SH-SY5Y (cell line): ENCODE data around the gene NAV2.

Experiments used
- GATA2 ChIP-seq: IDR thresholded peaks from 2 replicates; pipeline ENCODE4 v1.6.1; 2011; ENCODE audit warnings: mild to moderate bottlenecking, low read depth, low read length
- GATA3 ChIP-seq: IDR thresholded peaks from 2 replicates; pipeline ENCODE4 v1.6.1; 2011; ENCODE audit warnings: low read depth, mild to moderate bottlenecking, low read length, moderate library complexity

DNA sequence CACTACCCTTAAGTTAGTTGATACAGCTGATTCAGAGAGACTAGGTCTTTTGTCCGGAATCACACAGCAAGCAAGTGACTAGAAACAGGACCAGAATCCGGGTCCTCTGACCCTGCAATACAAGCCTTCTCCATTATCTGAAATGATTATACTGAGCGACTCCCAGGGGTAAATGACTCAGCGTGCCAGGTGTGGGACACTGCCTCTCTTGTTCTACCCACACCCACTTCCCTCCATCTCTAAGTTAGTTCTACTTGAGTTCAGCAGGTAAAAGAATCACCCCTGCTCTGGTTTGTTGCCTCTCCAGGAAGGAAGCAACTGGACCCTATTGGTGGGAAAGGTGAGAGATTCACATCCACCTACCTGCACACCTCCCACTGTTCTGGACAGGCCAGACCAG, 290.7 kb downstream of the NAV2 start:
- TF ChIP-seq GATA2 (no peak), GATA3 (no peak)
